GM19035 (cell line): ENCODE data around the gene AKAP7.

ENCODE experiments used
- ATAC-seq: cut with Tn5 transposase; IDR thresholded peaks from one replicate; pipeline ENCODE4 v1.9.1; 2021; ENCODE audit not compliant: unreplicated experiment

Gene AKAP7

GRCh38 chr6:131132360-131132759 is 2.9 kb upstream of the AKAP7 start:
- ATAC-seq: no peak

GRCh38 chr6:131134220-131134979 is 867 bp upstream of the AKAP7 start:
- ATAC-seq: no peak

- ATAC-seq: no peak
Observed at GRCh38 chr6:131134980-131135243, 355 bp upstream of the AKAP7 start.

- no peak for ATAC-seq
Observed at GRCh38 chr6:131136021-131136786, 937 bp downstream of the AKAP7 start.

- ATAC-seq: no peak
Observed at GRCh38 chr6:131139599-131139998, 4.3 kb downstream of the AKAP7 start.

GRCh38 chr6:131143319-131143718 is 8.1 kb downstream of the AKAP7 start:
- ATAC-seq: no peak

- no peak for ATAC-seq
Observed at GRCh38 chr6:131146865-131147264, 11.6 kb downstream of the AKAP7 start.

- ATAC-seq: no peak
Observed at GRCh38 chr6:131156411-131156810, 21.1 kb downstream of the AKAP7 start.

GRCh38 chr6:131159578-131159977 is 24.3 kb downstream of the AKAP7 start:
- ATAC-seq: no peak

- no peak for ATAC-seq
Observed at GRCh38 chr6:131160254-131160758, 25.0 kb downstream of the AKAP7 start.

- no peak for ATAC-seq
Observed at GRCh38 chr6:131161987-131162386, 26.7 kb downstream of the AKAP7 start.

- ATAC-seq: no peak
Observed at GRCh38 chr6:131163886-131164285, 28.6 kb downstream of the AKAP7 start.

- ATAC-seq: no peak
Observed at GRCh38 chr6:131164506-131164905, 29.2 kb downstream of the AKAP7 start.

- no peak for ATAC-seq
Observed at GRCh38 chr6:131167773-131168172, 32.5 kb downstream of the AKAP7 start.

- ATAC-seq: no peak
Observed at GRCh38 chr6:131169613-131170012, 34.3 kb downstream of the AKAP7 start.

GRCh38 chr6:131172222-131172621 is 37.0 kb downstream of the AKAP7 start:
- ATAC-seq: no peak

GRCh38 chr6:131173680-131174079 is 38.4 kb downstream of the AKAP7 start:
- no peak for ATAC-seq

- no peak for ATAC-seq
Observed at GRCh38 chr6:131175564-131175963, 40.3 kb downstream of the AKAP7 start.

- no peak for ATAC-seq
Observed at GRCh38 chr6:131177996-131178395, 42.7 kb downstream of the AKAP7 start.

GRCh38 chr6:131182991-131183425 is 47.7 kb downstream of the AKAP7 start:
- no peak for ATAC-seq

- no peak for ATAC-seq
Observed at GRCh38 chr6:131183427-131184095, 48.3 kb downstream of the AKAP7 start.

GRCh38 chr6:131191590-131191989 is 56.3 kb downstream of the AKAP7 start:
- no peak for ATAC-seq
